ENCODE data around the gene UNCX. TPM values are rescaled to one million over a fixed set of nuclear protein-coding genes. Genes with fewer than 3 reads are reported as not detected.

UNCX gene
- total RNA-seq, 6 experiments from 2014 or later = not detected

DNA sequence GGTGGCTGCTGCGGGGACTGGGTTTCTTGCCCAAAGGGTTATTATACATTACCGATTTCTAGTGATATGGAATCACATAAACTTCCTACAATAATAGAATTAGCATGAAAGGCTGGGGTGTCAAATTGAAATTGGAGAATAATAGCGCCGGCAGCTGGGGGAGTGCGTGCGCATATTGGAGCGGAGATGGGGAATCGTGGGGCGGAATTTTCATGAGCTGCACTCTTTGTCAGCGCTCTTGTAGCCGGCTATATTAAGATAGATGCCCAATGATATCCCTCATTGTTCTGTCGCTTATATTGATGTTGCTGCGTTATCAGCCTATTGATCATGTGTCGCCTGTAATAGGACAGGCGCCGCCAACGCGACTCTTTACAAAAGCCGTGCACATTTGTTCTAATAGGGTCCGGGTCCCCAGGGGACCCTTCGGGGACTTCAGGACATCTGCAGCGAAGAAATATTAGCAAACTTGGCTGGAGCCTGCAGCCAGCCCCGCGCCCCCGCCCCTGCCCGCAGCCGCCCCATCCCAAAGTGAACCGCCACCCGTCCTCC lies 5.1 kb downstream of the UNCX start:
- Histone ChIP-seq H3K36me3 (no peaks in the 10 kb centered on the region), H3K4me3 (no peak overlapping the region), H3K27ac (no peak overlapping the region), H3K27me3 (peaks cover 25 to 54% of the 10 kb centered on the region in 2 donors), H3K4me1 (no peaks in the 10 kb centered on the region), H3K9me3 (no peaks in the 10 kb centered on the region)
- ATAC-seq (no peak), DNase-seq (no peak)
- 7% methylated on average over 16 of the region's 29 CpGs for WGBS (ENCODE audit: insufficient coverage, low coverage, low lambda C conversion rate, missing lambda C conversion rate)
- TF ChIP-seq CTCF (IDR thresholded peaks at IDR 0.05) (no peak), POLR2A (IDR thresholded peaks at IDR 0.05) (no peak)
- intact Hi-C loops (cut with DNase I) = no loop called here

DNA sequence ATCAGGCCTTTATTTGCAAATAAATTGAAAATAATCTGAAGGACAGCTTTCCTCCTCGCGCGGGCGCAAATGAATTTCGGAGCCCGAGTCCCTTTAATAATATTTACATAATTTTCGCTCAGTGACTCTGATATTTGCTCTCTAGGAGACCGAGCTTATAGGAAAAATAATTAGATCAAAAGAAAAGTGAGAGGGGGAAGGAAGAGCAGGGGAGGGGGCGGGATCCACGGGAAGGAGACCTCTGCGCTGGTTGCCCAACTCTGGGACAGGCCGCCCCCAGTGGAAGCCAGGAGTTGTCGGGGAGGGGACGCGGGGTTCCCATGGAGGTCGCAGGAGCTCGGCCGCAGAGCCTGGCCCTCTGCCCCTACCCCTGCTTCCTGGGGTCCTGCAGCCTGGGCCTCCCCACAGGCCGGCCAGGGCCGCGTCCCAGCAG lies 5.8 kb downstream of the UNCX start:
- 7% methylated on average over 17 of the region's 21 CpGs for WGBS (ENCODE audit: insufficient coverage, low coverage, low lambda C conversion rate, missing lambda C conversion rate)
- no peak overlapping the region for H3K4me3 ChIP-seq
- no peak overlapping the region for H3K27ac ChIP-seq
- DNase-seq (no peak), ATAC-seq (no peak)
- no peaks in the 10 kb centered on the region for H3K4me1 ChIP-seq
- no peaks in the 10 kb centered on the region for H3K9me3 ChIP-seq
- intact Hi-C loops (cut with DNase I) = no loop called here
- TF ChIP-seq CTCF (IDR thresholded peaks at IDR 0.05) (no peak), POLR2A (IDR thresholded peaks at IDR 0.05) (no peak)
- peaks cover 27 to 54% of the 10 kb centered on the region in 2 donors for H3K27me3 ChIP-seq
- no peaks in the 10 kb centered on the region for H3K36me3 ChIP-seq

DNA sequence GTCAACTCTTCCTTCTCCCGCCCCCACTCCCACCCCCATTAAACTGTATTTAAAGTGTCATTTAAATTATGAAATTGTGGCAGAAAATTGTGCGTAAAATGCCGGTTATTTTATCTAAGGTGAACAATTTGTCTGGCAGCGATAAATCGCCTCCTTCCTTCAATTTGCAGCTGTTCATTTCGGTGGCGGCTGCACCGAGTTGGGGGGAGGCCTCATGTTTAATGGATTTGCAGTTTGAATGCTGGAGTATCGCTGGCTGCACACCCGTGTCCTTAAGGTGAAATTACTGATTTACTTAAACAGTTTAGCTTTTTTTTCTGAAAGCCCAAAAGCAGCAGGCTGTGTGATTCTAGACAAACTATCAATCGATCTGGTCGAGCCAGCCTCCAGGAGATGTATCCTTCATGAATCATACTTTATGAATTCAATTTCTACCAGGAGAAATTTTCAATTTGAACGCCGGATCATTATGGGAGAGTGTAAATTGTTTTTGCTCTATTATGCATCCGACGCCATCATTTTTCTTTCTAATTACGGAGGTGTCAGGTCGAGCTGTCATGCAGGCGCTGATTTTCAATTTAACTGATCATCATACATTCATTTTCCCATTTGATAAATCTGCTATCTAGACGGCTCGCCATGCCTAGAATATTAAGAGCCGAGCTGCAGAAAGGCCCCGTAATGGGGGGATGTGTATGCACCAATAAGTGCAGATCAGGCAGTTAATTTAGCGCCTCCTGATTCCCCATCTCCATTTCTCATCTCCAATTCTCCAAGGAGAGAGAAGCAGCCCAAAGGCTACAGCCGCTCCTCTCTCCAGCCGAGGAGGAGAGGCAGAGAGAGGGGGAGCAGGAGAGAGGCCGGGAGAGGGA lies 6.5 kb downstream of the UNCX start:
- WGBS (ENCODE audit: insufficient coverage, low coverage, low lambda C conversion rate, missing lambda C conversion rate) = 8% methylated on average over 27 of the region's 27 CpGs
- no peak overlapping the region for H3K4me3 ChIP-seq
- peaks cover 22 to 55% of the 10 kb centered on the region in 2 donors for H3K27me3 ChIP-seq
- intact Hi-C loops (cut with DNase I) = no loop called here
- no peaks in the 10 kb centered on the region for H3K36me3 ChIP-seq
- ATAC-seq (no peak), DNase-seq (no peak)
- H3K27ac ChIP-seq = no peak overlapping the region
- TF ChIP-seq CTCF (IDR thresholded peaks at IDR 0.05) (no peak), POLR2A (IDR thresholded peaks at IDR 0.05) (no peak)
- no peaks in the 10 kb centered on the region for H3K4me1 ChIP-seq
- H3K9me3 ChIP-seq = no peaks in the 10 kb centered on the region

- H3K4me1 ChIP-seq = no peaks in the 10 kb centered on the region
- ATAC-seq = no peak
- WGBS (ENCODE audit: insufficient coverage, low coverage, low lambda C conversion rate, missing lambda C conversion rate) = 3% methylated on average over 17 of the region's 29 CpGs
- no peak overlapping the region for H3K4me3 ChIP-seq
- intact Hi-C loops (cut with DNase I) = no loop called here
- no peak for DNase-seq
- no peak overlapping the region for H3K27ac ChIP-seq
- no peaks in the 10 kb centered on the region for H3K9me3 ChIP-seq
- peaks cover 22 to 54% of the 10 kb centered on the region in 2 donors for H3K27me3 ChIP-seq
- no peaks in the 10 kb centered on the region for H3K36me3 ChIP-seq
- no peak for TF ChIP-seq POLR2A (IDR thresholded peaks at IDR 0.05)
- TF ChIP-seq CTCF (IDR thresholded peaks at IDR 0.05) = no peak
Observed at GRCh38 chr7:1239803-1240516, 7.3 kb downstream of the UNCX start.
